ENCODE measurements around the gene CCIN.

- TF ChIP-seq CTCF (conservative IDR thresholded peaks at IDR 0.05) (no peak), EZH2 (IDR thresholded peaks at IDR 0.05; ENCODE audit: low read depth) (no peak)
Observed at GRCh38 chr9:36165826-36166167, 3.4 kb upstream of the CCIN start.

All from PC-9 (cell line).